Central memory CD8-positive, alpha-beta T cell (primary cell): ENCODE measurements around the gene CMSS1.

Experiments used
- ATAC-seq: fragments of 150-1000 bp; cut with Tn5 transposase; replicated peaks from 2 replicates; pipeline ENCODE4 v1.10.0; 2022; ENCODE audit warnings: mild to moderate bottlenecking, moderate FRiP score, moderate number of reproducible peaks; ENCODE audit not compliant: poor library complexity, severe bottlenecking; ENCODE audit errors: extremely low read depth
- DNase-seq, 2 donors: peaks; one replicate each; pipeline ENCODE4 v3.0.0; 2021; ENCODE audit warnings: low spot score in 2 of 2
- H3K27ac Mint-ChIP-seq: one replicate; pipeline ENCODE4 v1.8.0; 2022; ENCODE audit warnings: low read depth, mild to moderate bottlenecking, moderate library complexity, mixed read lengths
- H3K27me3 Mint-ChIP-seq: one replicate; pipeline ENCODE4 v1.8.0; 2022; ENCODE audit warnings: mixed read lengths
- H3K36me3 Mint-ChIP-seq: one replicate; pipeline ENCODE4 v1.8.0; 2022; ENCODE audit warnings: mild to moderate bottlenecking, moderate library complexity, mixed read lengths; ENCODE audit not compliant: insufficient read depth
- H3K4me1 Mint-ChIP-seq: one replicate; pipeline ENCODE4 v1.8.0; 2022; ENCODE audit warnings: mixed read lengths
- H3K4me3 Mint-ChIP-seq: one replicate; pipeline ENCODE4 v1.8.0; 2022; ENCODE audit warnings: mild to moderate bottlenecking, moderate library complexity, mixed read lengths
- H3K9me3 Mint-ChIP-seq: one replicate; pipeline ENCODE4 v1.8.0; 2022; ENCODE audit warnings: mixed read lengths

CMSS1 gene

DNA sequence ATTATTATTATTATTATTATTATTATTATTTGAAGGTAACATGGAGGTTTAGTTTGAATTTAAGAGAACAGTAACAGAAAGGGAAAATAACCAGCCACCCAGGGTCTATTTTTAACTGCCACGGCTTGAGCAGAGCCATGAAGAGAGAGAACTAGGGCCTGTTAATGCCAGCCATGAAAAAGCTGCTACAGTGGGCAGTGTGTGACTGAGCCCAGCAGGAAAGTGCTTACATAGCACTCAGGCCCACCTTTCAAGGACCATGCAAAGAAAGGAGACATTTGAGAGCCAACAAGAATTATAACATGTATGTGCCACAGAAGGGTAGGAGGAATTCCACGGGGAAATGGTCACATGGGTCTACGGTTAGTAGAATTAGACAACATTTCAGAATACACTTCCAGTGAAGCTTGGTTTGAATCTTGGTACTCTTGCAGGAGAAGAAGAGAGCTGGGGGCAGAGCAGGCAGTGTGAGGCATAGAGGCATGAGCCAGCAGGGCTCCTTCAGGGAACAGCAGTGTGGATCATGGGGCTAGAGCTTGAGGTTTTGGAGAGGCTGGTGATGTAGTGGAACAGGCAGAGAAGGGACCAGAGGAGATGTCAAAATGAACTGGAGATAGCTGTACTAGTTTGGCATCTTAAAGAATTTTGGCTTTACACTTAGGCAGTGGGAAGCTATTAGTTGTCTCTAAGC, 140.7 kb downstream of the CMSS1 start:
- Mint-ChIP-seq H3K9me3 (no peaks in the 10 kb centered on the region), H3K4me3 (no peak overlapping the region), H3K36me3 (no peaks in the 10 kb centered on the region), H3K27ac (no peak overlapping the region), H3K27me3 (no peaks in the 10 kb centered on the region), H3K4me1 (no peaks in the 10 kb centered on the region)
- no peak for ATAC-seq
- no peak for DNase-seq

DNA sequence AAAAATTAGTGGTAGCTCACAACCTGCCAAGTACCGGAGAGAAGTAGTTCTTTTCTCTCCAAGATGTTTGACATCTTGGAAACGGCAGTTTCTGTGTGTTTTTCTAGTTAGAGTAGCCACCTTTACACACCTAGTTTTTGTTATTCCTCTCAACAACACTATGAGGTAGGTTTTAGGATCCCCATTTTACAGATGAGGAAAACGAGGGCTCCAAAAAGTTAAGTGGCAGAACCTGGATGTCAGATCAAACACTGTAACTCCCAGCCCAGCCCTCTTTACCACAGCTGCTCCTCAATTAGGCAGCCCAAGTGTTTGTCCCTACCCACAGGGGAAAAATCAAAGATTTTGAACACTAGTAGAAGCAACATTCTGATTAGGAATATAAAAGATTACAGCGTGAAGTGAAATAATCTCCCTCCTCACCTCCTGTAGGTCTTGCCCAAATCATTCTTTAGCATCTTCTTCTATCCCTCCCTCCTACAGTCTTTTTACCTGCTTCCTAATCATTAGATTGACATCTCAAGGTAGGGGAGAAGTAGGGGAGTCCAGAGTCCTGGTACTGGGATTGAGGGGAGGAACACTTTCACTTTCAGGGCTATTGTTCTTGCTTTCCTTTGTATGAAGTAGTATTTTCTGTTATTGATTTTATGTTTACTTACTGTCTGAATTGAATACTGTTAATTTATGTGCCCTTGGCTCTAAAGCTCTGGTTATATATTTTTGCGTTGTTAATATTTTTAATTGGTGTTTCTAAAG, 142.6 kb downstream of the CMSS1 start:
- H3K9me3 Mint-ChIP-seq, result no peaks in the 10 kb centered on the region
- ATAC-seq (no peak), DNase-seq (no peak)
- H3K27me3 Mint-ChIP-seq, result no peaks in the 10 kb centered on the region
- H3K4me1 Mint-ChIP-seq, result no peaks in the 10 kb centered on the region
- H3K27ac Mint-ChIP-seq, result no peak overlapping the region
- H3K36me3 Mint-ChIP-seq, result no peaks in the 10 kb centered on the region
- no peak overlapping the region for H3K4me3 Mint-ChIP-seq

DNA sequence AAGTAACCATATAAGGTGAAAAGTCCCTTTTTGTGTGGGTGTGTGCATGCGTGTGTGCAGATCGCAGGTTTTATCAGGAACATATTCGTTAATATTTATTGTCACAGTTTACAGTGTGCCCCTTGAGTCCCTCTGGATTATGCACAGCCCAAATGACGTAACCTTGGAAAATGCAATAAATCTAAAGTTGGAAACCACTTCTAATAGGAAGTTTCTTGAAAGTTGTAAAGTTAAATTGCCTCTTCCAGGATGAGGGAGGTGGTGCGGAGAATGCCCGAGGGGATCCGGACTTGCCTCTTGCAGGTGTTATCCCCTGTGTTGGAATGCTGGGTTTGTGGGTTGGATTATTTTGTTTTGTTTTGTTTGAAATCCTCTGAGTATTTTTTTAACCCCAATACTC, 143.3 kb downstream of the CMSS1 start:
- Mint-ChIP-seq H3K27ac (no peak overlapping the region), H3K4me1 (no peaks in the 10 kb centered on the region), H3K27me3 (no peaks in the 10 kb centered on the region), H3K36me3 (no peaks in the 10 kb centered on the region), H3K4me3 (no peak overlapping the region), H3K9me3 (no peaks in the 10 kb centered on the region)
- no peak for ATAC-seq
- no peak for DNase-seq

DNA sequence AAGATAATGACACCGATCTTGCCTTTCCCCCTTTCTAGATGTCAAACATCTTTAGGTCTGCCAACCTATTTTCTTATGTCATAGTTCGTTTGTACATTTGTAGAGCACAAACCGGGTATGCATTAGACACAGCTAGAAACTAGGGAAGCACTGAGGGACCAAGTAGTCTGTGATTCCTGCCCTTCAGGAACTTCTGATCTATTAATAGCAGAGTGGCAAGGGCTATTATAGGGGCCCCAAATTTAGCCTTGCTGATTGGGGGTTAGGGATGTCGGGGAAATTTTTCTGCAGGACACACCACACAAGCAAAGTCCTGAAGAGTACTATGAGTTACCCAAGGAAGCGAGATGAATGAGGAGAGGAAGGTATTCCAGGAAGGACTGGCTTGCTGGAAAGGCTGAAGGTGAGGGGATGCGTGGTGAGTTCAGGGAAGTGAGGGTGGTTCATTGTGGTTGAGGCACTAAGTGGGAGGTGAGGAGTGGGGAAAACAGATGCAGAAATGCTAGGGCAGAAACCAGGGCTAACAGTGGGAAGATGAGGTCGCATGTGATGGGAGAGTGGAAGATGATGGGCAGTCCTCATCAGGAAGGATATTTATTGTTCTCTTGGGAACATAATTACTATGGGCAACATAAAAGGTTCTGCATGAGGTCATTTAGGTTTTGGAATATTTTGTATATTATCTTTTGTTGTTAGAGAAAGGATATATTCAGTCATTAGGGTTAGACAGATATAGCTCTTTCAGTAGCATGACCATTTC, 144.3 kb downstream of the CMSS1 start:
- H3K9me3 Mint-ChIP-seq, result no peaks in the 10 kb centered on the region
- H3K27ac Mint-ChIP-seq, result no peak overlapping the region
- H3K4me1 Mint-ChIP-seq, result no peaks in the 10 kb centered on the region
- H3K27me3 Mint-ChIP-seq, result no peaks in the 10 kb centered on the region
- no peak overlapping the region for H3K4me3 Mint-ChIP-seq
- H3K36me3 Mint-ChIP-seq, result no peaks in the 10 kb centered on the region
- no peak for DNase-seq
- ATAC-seq, result no peak

DNA sequence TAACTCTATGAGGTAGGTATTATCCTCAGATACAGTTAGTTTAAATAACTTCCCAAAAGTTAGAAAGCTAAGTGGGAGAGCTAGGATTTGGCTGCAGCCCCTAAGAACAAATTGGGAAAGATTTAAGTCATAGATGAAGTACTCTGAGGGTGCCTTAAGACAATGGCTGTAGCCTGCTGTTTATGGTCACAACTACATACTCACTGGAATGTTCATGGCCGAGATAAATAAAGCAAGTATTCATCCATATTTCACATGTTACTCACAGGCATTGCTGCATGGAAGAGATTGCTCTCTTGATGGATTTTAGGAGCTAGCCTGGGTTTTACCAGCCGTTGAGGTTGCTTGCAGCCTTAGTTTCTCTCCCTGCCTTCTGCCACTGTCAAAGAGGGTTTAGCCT, 145.0 kb downstream of the CMSS1 start:
- Mint-ChIP-seq H3K4me1 (no peaks in the 10 kb centered on the region), H3K27me3 (no peaks in the 10 kb centered on the region), H3K9me3 (no peaks in the 10 kb centered on the region), H3K27ac (no peak overlapping the region), H3K4me3 (no peak overlapping the region), H3K36me3 (no peaks in the 10 kb centered on the region)
- ATAC-seq, result no peak
- DNase-seq, result no peak

DNA sequence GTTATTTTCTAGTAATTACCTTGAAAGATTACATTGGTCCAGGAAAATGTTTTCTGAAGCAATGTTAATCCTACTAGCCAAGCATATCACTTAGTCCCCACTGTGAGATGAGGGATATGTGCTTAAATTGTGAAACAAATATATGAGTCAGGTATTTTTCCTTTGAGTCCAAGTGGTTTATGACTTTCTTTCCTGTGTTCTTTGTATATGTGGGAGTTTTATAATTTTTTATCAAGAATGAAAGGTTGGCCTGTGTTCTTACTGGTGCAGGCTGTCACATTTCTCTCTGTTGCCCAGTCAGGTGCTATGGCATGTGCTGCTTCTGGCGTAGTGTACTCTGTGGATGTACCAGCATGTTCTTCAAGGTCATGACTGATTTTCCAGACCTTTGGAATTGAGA, 147.4 kb downstream of the CMSS1 start:
- H3K36me3 Mint-ChIP-seq, result peaks cover 2% of the 10 kb centered on the region
- no peaks in the 10 kb centered on the region for H3K9me3 Mint-ChIP-seq
- H3K4me1 Mint-ChIP-seq, result peaks cover 14% of the 10 kb centered on the region
- no peak for DNase-seq
- ATAC-seq, result no peak
- H3K4me3 Mint-ChIP-seq, result no peak overlapping the region
- no peak overlapping the region for H3K27ac Mint-ChIP-seq
- no peaks in the 10 kb centered on the region for H3K27me3 Mint-ChIP-seq

DNA sequence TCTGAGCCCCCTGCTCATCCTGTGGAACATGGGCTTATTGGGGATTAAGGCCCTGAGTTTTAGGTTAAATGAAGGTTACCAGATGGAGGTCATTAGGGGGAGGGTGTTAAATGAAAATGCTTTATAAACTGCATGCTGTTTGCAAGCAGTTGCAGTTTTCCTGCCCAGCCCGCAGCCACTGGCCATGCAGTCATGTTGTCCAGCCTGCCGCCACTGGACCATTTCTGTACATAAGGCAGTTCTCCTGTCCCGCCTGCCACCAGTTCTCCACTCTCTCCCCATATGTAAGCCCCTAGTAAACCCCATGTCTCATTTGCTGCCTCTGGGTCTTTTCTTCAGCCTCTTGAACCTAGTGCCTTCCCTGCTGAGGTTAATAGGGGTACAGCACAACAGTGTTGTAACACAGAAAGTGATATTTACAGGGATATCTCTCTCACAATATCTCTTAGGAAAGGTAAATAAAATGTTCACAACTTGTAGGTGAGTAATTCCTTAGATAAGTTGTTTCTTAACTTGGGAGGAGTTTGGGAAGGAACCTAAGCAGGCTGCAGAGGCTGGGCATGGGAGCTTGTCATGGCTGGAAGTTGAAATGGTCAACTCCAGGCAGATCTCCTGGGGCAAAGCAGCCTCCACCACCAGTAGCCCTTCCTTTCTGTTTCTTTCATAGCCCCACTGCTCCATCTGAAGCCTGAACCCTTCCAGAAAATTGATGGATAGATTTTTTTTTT, 148.2 kb downstream of the CMSS1 start:
- Mint-ChIP-seq H3K27ac (no peak overlapping the region), H3K9me3 (no peaks in the 10 kb centered on the region), H3K27me3 (no peaks in the 10 kb centered on the region), H3K4me1 (peaks cover 14% of the 10 kb centered on the region), H3K4me3 (no peak overlapping the region), H3K36me3 (peaks cover 2% of the 10 kb centered on the region)
- no peak for ATAC-seq
- no peak for DNase-seq

DNA sequence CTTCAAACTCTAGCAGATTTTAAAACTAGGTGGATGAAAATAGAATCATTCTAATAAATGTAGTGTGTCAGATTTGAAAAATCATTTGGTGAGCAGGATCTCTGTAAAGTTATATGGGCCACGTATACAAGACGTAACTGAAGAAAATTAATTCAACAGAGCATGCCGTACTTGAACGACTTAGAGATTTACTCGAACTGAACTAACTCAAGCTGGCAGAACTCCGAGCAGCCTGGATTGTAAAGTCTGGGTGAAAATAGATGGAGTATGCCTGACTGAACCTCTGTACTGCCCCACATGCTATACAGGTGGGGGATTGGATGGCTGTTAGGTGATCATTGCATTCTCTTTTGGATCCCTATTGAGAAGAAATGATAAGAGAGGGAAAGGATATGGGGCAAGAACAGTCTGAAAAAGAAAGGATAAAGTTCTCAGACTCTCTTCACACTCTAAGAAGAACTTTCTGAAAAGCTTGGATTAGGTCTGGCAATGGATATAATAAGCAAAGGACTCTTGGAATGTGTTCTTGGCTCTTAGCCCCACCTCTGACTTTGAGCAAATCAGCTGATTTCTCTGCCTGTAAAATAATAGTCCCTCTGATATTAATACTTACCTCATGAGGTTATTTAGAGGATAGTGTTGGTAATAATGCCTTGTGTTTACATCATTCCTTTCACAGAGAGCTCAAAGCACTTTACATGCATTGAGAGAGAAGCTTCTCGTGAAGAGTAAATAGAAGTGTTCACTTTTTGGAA, 149.2 kb downstream of the CMSS1 start:
- Mint-ChIP-seq H3K27ac (no peak overlapping the region), H3K4me3 (no peak overlapping the region), H3K9me3 (no peaks in the 10 kb centered on the region), H3K36me3 (peaks cover 2% of the 10 kb centered on the region), H3K4me1 (peaks cover 14% of the 10 kb centered on the region), H3K27me3 (no peaks in the 10 kb centered on the region)
- DNase-seq (no peak), ATAC-seq (no peak)

DNA sequence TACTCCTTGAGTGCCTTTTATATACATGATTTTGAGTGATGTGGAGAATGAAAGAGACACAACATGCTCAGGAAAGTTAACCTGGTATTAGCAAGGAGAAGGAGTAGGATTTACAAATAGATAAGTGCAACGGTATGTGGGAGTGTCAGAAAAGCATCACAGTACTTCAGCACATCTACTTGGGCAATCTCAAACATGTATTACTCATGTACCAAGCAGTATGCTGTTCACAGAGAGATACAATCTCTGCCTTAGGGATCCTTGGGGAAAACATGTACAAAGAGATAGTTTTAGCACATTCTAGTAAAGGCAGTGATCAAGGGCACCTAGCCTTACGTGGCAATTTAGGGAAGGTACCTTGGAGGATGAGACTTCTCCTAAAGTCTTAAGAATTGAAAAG, 150.1 kb downstream of the CMSS1 start:
- no peak for DNase-seq

DNA sequence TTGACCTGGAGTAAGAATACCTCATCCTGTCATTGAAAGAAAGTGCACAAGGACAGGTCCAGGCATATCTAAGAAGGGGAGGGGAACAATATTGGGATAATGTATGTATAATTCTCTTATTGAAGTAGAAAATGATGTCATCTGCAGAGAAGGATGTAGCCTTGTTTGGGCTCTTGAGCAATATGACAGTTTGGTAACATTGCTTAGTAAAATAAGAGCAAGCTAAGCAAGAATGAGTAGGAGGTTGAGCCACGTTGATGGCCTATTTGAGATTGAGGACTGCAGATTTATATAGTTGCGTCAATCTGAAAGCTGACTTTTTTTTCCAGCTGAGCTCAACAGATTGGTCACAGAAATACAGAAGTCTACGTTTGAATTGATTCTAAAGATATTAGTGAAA, 151.5 kb downstream of the CMSS1 start:
- DNase-seq (no peak), ATAC-seq (no peak)
- Mint-ChIP-seq H3K9me3 (no peaks in the 10 kb centered on the region), H3K36me3 (peaks cover 2% of the 10 kb centered on the region), H3K27ac (no peak overlapping the region), H3K27me3 (no peaks in the 10 kb centered on the region), H3K4me3 (no peak overlapping the region), H3K4me1 (peaks cover 14% of the 10 kb centered on the region)

More for the DNA sequence above, 150.1 kb downstream of the CMSS1 start:
- Mint-ChIP-seq H3K27me3 (no peaks in the 10 kb centered on the region), H3K36me3 (peaks cover 2% of the 10 kb centered on the region), H3K4me1 (peaks cover 14% of the 10 kb centered on the region), H3K9me3 (no peaks in the 10 kb centered on the region), H3K27ac (no peak overlapping the region), H3K4me3 (no peak overlapping the region)
- no peak for ATAC-seq

DNA sequence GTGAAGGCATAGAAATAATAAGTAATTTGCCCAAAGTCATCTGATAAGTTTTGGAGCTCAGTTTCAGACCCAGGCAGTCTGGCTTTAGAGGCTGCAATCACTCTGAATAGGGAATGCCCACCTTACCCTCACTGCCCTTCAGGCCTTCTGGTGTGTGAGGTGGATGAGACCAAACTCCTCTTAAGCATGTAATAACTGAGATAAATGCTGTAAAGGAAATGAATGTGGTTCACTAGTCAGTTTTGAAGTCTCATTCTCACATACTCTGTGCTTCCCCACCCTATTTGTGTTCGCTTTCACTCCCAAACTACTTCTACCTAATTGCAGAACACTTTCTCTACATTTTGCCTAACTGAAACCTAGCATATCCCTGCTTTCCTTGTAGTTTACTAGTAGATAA, 152.5 kb downstream of the CMSS1 start:
- no peak for DNase-seq
- H3K4me1 Mint-ChIP-seq, result peaks cover 14% of the 10 kb centered on the region
- no peak for ATAC-seq
- H3K27ac Mint-ChIP-seq, result no peak overlapping the region
- no peaks in the 10 kb centered on the region for H3K27me3 Mint-ChIP-seq
- H3K4me3 Mint-ChIP-seq, result no peak overlapping the region
- no peaks in the 10 kb centered on the region for H3K9me3 Mint-ChIP-seq
- peaks cover 2% of the 10 kb centered on the region for H3K36me3 Mint-ChIP-seq

DNA sequence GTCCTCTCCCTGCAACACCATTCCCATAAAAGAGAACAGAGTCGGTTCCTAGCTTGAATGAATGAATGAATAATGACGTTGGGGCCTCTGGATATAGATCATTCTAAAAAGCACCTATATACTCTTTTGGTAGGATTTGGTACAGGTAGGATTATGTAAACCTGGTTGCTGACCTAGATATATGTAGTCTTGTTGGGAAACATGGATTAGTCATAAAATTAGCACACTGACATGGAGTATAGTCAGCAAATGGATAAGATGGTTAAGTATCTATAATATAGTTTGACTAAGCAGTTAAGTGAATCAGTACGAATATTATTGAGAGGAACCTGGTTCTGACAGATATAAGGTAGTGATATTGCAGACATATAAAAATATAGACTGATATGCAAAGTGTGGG, 154.1 kb downstream of the CMSS1 start:
- no peak for ATAC-seq
- peaks cover 14% of the 10 kb centered on the region for H3K4me1 Mint-ChIP-seq
- no peaks in the 10 kb centered on the region for H3K27me3 Mint-ChIP-seq
- peaks cover 2% of the 10 kb centered on the region for H3K36me3 Mint-ChIP-seq
- DNase-seq, result no peak
- no peak overlapping the region for H3K4me3 Mint-ChIP-seq
- H3K27ac Mint-ChIP-seq, result no peak overlapping the region
- H3K9me3 Mint-ChIP-seq, result no peaks in the 10 kb centered on the region
